ENCODE results near the gene IL17F. TPM values are rescaled to one million over a fixed set of nuclear protein-coding genes. Genes with fewer than 3 reads are reported as not detected.

Gene IL17F
- total RNA-seq, 1 donor from 2014 or later, result not detected

DNA sequence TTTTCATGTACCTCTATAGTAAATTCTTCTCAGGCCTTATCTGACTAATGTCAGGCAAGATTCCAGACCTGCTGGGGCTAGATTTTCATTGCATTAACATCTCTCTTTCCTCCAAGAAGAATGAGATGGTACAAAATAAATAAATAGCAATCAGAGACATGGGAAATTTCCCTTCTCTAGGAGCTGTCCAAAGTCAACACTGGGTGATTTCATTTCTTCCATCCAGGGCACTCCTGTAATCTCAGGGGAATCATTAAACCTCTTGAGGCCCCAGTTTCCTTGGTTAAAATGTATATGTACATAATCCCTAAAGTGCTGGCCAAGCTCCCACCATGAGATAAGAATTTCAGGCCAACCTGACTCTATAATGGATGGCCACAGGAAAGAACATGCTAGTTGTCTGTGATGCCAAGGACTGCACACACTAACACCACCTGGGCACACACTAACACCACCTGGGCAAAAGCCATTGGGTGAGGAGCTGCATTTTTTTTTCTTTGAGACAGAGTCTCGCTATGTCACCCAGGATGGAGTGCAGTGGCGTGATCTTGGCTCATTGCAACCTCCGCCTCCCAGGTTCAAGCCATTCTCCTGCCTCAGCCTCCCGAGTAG, 912 bp downstream of the IL17F start:
- no peaks in the 10 kb centered on the region for H3K9me3 ChIP-seq
- DNase-seq (ENCODE audit: low spot score in 2 of 2), result no peak
- intact Hi-C loops (cut with DNase I), result no loop called here
- H3K27me3 ChIP-seq, result no peaks in the 10 kb centered on the region
- TF ChIP-seq, protein P1, sequence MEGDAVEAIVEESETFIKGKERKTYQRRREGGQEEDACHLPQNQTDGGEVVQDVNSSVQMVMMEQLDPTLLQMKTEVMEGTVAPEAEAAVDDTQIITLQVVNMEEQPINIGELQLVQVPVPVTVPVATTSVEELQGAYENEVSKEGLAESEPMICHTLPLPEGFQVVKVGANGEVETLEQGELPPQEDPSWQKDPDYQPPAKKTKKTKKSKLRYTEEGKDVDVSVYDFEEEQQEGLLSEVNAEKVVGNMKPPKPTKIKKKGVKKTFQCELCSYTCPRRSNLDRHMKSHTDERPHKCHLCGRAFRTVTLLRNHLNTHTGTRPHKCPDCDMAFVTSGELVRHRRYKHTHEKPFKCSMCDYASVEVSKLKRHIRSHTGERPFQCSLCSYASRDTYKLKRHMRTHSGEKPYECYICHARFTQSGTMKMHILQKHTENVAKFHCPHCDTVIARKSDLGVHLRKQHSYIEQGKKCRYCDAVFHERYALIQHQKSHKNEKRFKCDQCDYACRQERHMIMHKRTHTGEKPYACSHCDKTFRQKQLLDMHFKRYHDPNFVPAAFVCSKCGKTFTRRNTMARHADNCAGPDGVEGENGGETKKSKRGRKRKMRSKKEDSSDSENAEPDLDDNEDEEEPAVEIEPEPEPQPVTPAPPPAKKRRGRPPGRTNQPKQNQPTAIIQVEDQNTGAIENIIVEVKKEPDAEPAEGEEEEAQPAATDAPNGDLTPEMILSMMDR (IDR thresholded peaks at IDR 0.05), result no peak
- H3K4me1 ChIP-seq, result no peaks in the 10 kb centered on the region
- H3K4me3 ChIP-seq, result no peak overlapping the region
- H3K36me3 ChIP-seq, result no peaks in the 10 kb centered on the region
- H3K27ac ChIP-seq, result no peak overlapping the region

GRCh38 chr6:52241819-52242218, 2.5 kb downstream of the IL17F start:
- TF ChIP-seq, protein P1 (IDR thresholded peaks at IDR 0.05), result no peak
- no peaks in the 10 kb centered on the region for H3K27me3 ChIP-seq
- no peaks in the 10 kb centered on the region for H3K4me1 ChIP-seq
- no peak for DNase-seq (ENCODE audit: low spot score in 2 of 2)
- no peaks in the 10 kb centered on the region for H3K36me3 ChIP-seq
- intact Hi-C loops (cut with DNase I), result no loop called here
- H3K27ac ChIP-seq, result no peak overlapping the region
- no peak overlapping the region for H3K4me3 ChIP-seq
- no peaks in the 10 kb centered on the region for H3K9me3 ChIP-seq

DNA sequence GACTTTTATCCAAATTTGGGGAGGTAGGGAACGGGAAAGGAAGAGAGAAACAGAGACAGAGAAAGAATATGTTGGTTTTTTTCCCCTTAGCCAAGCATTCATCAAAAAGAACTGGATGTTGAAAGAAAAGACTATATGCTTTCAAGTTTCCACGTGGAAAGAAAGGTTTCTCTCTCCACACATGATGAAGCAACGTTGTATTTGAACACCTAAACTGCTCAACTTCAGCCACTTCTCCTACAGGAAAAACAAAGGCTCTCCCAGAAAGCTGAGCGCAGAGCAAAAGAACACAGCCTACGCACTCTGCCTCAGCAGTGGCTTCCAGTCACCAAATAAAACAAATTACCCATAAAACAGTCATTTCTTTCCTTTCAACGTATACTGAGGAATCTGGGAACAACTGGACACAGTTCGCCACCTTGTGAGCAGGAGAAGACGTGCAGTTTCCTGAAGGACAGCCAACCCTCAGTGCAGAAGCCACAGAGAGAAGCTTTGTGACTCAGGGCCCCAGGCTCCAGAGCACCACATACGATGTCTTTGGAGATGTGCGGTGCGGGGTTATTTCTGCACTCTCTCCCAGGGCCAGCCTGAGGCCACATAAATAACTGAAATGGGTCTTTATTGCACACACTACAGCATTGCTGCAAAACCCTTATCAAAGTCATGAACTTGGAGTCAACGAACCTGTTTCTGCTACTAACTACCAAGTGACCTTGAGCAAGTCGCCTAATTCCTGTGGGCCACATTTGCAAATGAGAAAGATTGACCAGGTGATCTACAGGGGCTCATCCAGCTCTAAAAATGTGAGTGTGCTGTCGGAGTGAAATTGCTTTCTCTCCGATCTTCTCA, 10.1 kb downstream of the IL17F start:
- DNase-seq (ENCODE audit: low spot score in 2 of 2), result no peak
- no peak overlapping the region for H3K4me3 ChIP-seq
- H3K27me3 ChIP-seq, result no peaks in the 10 kb centered on the region
- H3K27ac ChIP-seq, result no peak overlapping the region
- intact Hi-C loops (cut with DNase I), result no loop called here
- TF ChIP-seq, protein P1 (IDR thresholded peaks at IDR 0.05), result peak in 1 of 3 experiments; percentile 31
- H3K4me1 ChIP-seq, result no peaks in the 10 kb centered on the region
- H3K36me3 ChIP-seq, result no peaks in the 10 kb centered on the region
- H3K9me3 ChIP-seq, result no peaks in the 10 kb centered on the region

DNA sequence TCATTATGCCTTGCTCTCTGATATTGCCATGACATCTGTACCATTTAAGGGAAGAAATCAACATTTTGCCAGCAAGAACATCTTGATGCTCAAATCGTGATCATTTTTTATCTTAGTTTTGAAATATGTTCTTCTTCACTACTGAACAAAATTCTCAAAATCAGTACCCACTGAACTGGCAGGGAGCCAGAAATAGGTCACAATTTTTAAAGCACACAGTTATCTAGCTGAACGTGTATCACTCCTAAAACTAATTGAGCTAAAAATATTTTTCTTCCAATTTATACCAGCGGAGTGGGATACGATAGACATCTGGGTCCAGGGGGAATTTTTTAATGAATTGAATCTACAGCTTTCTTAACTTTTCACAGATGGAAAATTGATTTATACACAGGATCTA, 11.3 kb downstream of the IL17F start:
- intact Hi-C loops (cut with DNase I), result no loop called here
- Histone ChIP-seq H3K27me3 (no peaks in the 10 kb centered on the region), H3K36me3 (no peaks in the 10 kb centered on the region), H3K27ac (no peak overlapping the region), H3K4me1 (no peaks in the 10 kb centered on the region), H3K9me3 (no peaks in the 10 kb centered on the region), H3K4me3 (no peak overlapping the region)
- no peak for DNase-seq (ENCODE audit: low spot score in 2 of 2)
- TF ChIP-seq, protein P1 (IDR thresholded peaks at IDR 0.05), result no peak

GRCh38 chr6:52231406-52232127, 12.7 kb downstream of the IL17F start:
- no peak for DNase-seq (ENCODE audit: low spot score in 2 of 2)
- TF ChIP-seq, protein P1 (IDR thresholded peaks at IDR 0.05), result no peak
- Histone ChIP-seq H3K27me3 (no peaks in the 10 kb centered on the region), H3K36me3 (no peaks in the 10 kb centered on the region), H3K27ac (no peak overlapping the region), H3K4me1 (no peaks in the 10 kb centered on the region), H3K4me3 (no peak overlapping the region), H3K9me3 (no peaks in the 10 kb centered on the region)
- intact Hi-C loops (cut with DNase I), result no loop called here

Measured in ascending aorta (tissue), 2 donors.